ENCODE data around the gene CES3. TPM values are rescaled to one million over a fixed set of nuclear protein-coding genes. Genes with fewer than 3 reads are reported as not detected.
"Not testable (repeated sequence)": the region's sequence is repeated elsewhere in the genome, so short reads cannot be mapped to it uniquely, and the experiment has no call there.

Gene CES3
- total RNA-seq, 1 donor from 2014 or later = 1.0 TPM

GRCh38 chr16:66933776-66934137 lies 27.3 kb upstream of the CES3 start:
- Histone ChIP-seq H3K27ac (replicated peaks) (peak overlapping the region; percentile 97), H3K27me3 (ENCODE audit: low read depth) (no peaks in the 10 kb centered on the region), H3K36me3 (peaks cover 16% of the 10 kb centered on the region), H3K4me3 (peak overlapping the region; percentile 97), H3K9me3 (replicated peaks) (no peaks in the 10 kb centered on the region), H3K4me1 (peaks cover 82% of the 10 kb centered on the region)
- intact Hi-C loops (cut with micrococcal nuclease) = no loop called here
- TF ChIP-seq CTCF (IDR thresholded peaks at IDR 0.05; ENCODE audit: borderline replicate concordance) = no peak
- no peak for DNase-seq

- peaks cover 79% of the 10 kb centered on the region for H3K4me1 ChIP-seq
- H3K4me3 ChIP-seq = peak within 1 kb of the TSS; percentile 97
- no peaks in the 10 kb centered on the region for H3K27me3 ChIP-seq (ENCODE audit: low read depth)
- intact Hi-C loops (cut with micrococcal nuclease) = no loop called here
- H3K36me3 ChIP-seq = peaks cover 22% of the 10 kb centered on the region
- H3K27ac ChIP-seq (replicated peaks) = peak within 1 kb of the TSS; percentile 97
- H3K9me3 ChIP-seq (replicated peaks) = no peaks in the 10 kb centered on the region
- no peak for TF ChIP-seq CTCF (IDR thresholded peaks at IDR 0.05; ENCODE audit: borderline replicate concordance)
- peak; percentile 91 for DNase-seq
Measured at GRCh38 chr16:66934138-66934838, 26.8 kb upstream of the CES3 start, which contains the start of gene CIAO2B. TSS of gene CIAO2B (minus strand) at chr16:66934402. CDS start at chr16:66934364, 38 bp downstream.

GRCh38 chr16:66934839-66935313 lies 26.2 kb upstream of the CES3 start:
- Histone ChIP-seq H3K36me3 (peaks cover 27% of the 10 kb centered on the region), H3K4me3 (peak overlapping the region; percentile 97), H3K27ac (replicated peaks) (peak overlapping the region; percentile 97), H3K4me1 (peaks cover 73% of the 10 kb centered on the region)
- intact Hi-C loops (cut with micrococcal nuclease); H3K9me3 ChIP-seq (replicated peaks); DNase-seq; H3K27me3 ChIP-seq (ENCODE audit: low read depth): not testable (repeated sequence)

GRCh38 chr16:66935314-66936011 lies 25.6 kb upstream of the CES3 start, which contains the start of gene CES2:
TSS of gene CES2 (plus strand) at chr16:66935516. CDS start at chr16:66935636, 120 bp downstream.
- Histone ChIP-seq H3K4me3 (peak within 1 kb of the TSS; percentile 97), H3K27ac (replicated peaks) (peak within 1 kb of the TSS; percentile 97), H3K9me3 (replicated peaks) (no peaks in the 10 kb centered on the region), H3K36me3 (peaks cover 32% of the 10 kb centered on the region), H3K27me3 (ENCODE audit: low read depth) (no peaks in the 10 kb centered on the region), H3K4me1 (peaks cover 67% of the 10 kb centered on the region)
- no peak for TF ChIP-seq CTCF (IDR thresholded peaks at IDR 0.05; ENCODE audit: borderline replicate concordance)
- peak; percentile 55 for DNase-seq
- intact Hi-C loops (cut with micrococcal nuclease) = no loop called here

GRCh38 chr16:66936462-66936861 lies 24.6 kb upstream of the CES3 start:
- no peak for TF ChIP-seq CTCF (IDR thresholded peaks at IDR 0.05; ENCODE audit: borderline replicate concordance)
- Histone ChIP-seq H3K36me3 (peaks cover 39% of the 10 kb centered on the region), H3K9me3 (replicated peaks) (no peaks in the 10 kb centered on the region), H3K27ac (replicated peaks) (peak overlapping the region; percentile 97), H3K4me1 (peaks cover 66% of the 10 kb centered on the region), H3K4me3 (peak overlapping the region; percentile 97), H3K27me3 (ENCODE audit: low read depth) (no peaks in the 10 kb centered on the region)
- DNase-seq = peak; percentile 35
- intact Hi-C loops (cut with micrococcal nuclease) = no loop called here
